ENCODE data around the gene ELP6.
A peak's percentile ranks its signal among the peaks of the same experiment; 100 is the strongest.

Gene ELP6

DNA sequence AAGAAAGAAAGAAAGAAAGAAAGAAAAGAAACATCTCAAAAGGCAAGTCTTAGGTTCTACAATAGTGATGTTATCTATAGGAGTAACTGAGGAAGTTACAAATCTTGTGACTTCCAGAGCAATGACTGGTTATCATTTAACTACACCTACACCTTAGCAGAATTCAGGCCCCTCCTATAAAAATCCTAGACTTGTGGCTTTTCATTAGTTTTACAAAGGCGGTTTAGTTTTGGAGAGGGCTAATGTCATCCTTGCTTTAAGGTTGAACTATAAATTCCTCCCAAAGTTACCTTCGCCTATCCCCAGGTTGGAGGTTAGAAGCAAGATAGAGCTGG lies 33.7 kb downstream of the ELP6 start:
- TF ChIP-seq, protein P1, sequence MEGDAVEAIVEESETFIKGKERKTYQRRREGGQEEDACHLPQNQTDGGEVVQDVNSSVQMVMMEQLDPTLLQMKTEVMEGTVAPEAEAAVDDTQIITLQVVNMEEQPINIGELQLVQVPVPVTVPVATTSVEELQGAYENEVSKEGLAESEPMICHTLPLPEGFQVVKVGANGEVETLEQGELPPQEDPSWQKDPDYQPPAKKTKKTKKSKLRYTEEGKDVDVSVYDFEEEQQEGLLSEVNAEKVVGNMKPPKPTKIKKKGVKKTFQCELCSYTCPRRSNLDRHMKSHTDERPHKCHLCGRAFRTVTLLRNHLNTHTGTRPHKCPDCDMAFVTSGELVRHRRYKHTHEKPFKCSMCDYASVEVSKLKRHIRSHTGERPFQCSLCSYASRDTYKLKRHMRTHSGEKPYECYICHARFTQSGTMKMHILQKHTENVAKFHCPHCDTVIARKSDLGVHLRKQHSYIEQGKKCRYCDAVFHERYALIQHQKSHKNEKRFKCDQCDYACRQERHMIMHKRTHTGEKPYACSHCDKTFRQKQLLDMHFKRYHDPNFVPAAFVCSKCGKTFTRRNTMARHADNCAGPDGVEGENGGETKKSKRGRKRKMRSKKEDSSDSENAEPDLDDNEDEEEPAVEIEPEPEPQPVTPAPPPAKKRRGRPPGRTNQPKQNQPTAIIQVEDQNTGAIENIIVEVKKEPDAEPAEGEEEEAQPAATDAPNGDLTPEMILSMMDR (conservative IDR thresholded peaks at IDR 0.05; ENCODE audit: control insufficient read depth, insufficient read depth, low read depth, low read length) = no peak
- no peak for DNase-seq (ENCODE audit: low read depth)

DNA sequence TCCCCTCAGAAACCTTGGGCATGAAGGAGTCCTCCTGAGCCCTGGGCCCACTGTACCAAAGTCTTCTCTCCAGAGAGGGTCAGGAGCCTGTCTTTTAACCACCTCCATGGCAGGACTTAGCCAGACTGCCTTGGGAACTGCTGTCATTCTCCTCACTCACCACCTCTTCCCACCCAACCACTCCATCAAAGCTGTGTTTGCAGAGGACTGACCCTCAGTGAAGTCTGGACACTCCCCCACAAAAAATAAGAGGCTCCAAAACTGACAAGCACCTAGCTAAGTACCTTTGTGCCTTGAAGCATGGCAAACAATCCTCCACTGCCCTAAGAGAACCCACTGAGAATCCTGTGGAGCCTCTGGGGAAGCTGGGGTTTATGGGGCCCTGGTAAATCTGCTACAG lies 35.5 kb downstream of the ELP6 start:
- TF ChIP-seq, protein P1 (conservative IDR thresholded peaks at IDR 0.05; ENCODE audit: control insufficient read depth, insufficient read depth, low read depth, low read length) = no peak

More for the DNA sequence above, 33.7 kb downstream of the ELP6 start:
- no peak overlapping the region for H3K4me3 ChIP-seq (ENCODE audit: control insufficient read depth, low read depth, low read length)

DNA sequence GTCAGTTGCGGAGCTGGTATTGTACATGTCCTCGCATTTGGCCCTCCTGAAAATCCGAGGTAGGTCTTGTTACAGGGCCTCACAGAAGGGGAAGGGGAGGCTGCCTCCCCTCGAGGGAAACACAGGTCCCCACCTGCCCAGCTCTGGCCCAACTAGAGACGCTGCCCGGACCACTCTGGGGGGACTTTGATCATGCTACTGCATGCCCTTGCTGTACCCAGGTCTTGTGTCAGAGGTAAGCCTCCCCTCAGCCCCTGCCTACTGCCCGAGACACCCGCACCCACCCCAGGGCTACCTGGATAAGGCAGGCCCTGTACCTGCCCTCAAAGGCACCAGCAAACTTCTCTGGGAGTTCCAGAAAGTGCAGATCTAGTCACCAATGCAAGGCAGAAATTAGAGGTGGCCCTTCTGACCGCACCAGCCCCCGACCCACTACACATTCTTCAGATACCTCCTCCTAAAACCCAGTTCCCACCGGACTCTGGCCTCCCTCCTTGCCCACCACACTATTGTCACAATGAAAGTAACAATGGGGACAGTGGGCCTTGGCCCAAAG lies 36.8 kb downstream of the ELP6 start:
- H3K4me3 ChIP-seq (ENCODE audit: control insufficient read depth, low read depth, low read length) = peak overlapping the region; percentile 62
- TF ChIP-seq, protein P1 (conservative IDR thresholded peaks at IDR 0.05; ENCODE audit: control insufficient read depth, insufficient read depth, low read depth, low read length) = no peak
- no peak for DNase-seq (ENCODE audit: low read depth)

More for the DNA sequence above, 35.5 kb downstream of the ELP6 start:
- no peak overlapping the region for H3K4me3 ChIP-seq (ENCODE audit: control insufficient read depth, low read depth, low read length)
- DNase-seq (ENCODE audit: low read depth) = no peak

DNA sequence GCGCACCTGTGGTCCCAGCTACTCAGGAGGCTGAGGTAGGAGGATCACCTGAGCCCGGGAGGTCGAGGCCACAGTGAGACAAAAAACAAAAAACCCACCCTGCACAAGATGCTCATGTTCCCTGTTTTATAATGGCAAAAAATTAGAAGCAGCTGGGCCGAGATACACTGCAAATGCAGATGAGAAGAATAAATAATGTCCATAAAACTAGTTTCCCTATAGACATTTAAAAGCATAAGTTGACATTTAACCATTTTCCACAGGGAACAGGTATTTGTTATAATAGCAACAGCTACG lies 37.2 kb downstream of the ELP6 start:
- DNase-seq (ENCODE audit: low read depth) = no peak
- peak overlapping the region; percentile 62 for H3K4me3 ChIP-seq (ENCODE audit: control insufficient read depth, low read depth, low read length)
- TF ChIP-seq, protein P1 (conservative IDR thresholded peaks at IDR 0.05; ENCODE audit: control insufficient read depth, insufficient read depth, low read depth, low read length) = no peak

DNA sequence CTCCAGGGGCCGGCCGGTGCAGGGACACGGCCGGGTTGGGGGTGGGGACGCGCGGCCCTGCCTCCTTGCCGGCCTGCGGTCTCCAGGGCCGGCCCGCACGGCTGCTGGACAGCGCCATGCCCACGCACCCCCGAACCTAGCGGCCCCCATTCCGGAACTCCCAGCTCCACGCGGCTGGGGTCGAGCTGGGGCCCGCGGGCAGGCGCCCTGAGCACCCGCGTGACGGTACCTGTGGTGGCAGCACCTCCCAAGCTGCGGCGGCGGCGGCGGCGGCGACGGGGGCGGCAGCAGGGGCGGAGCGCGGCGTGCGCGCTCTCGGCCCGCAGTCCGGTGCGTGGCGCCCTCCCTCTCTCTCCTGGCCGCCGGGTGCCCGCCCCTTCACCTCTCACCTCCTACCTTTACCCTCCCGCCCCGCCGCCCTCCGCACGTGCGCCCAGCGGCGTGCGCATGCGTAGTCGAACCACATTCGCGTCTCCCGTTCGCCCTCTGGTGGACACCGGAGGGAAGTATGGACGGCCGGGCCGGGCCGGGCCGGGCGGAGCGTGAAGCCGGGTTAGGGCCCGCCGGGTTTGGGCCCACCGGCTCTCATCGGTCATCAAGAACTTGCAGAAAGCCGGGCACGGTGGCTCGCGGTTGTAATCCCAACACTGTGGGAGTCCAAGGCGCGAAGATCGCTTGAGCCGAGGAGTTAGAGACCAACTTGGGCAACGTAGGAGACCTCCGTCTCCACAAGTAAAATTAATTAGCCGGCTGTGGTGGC lies 37.8 kb downstream of the ELP6 start, which contains the start of gene SCAP:
TSS of gene SCAP (minus strand) at position 372 of the 760 bp plus-strand sequence. CDS start 32,948 bp downstream, outside the sequence.
- TF ChIP-seq, protein P1 (conservative IDR thresholded peaks at IDR 0.05; ENCODE audit: control insufficient read depth, insufficient read depth, low read depth, low read length) = no peak
- peak within 1 kb of the TSS; percentile 62 for H3K4me3 ChIP-seq (ENCODE audit: control insufficient read depth, low read depth, low read length)
- DNase-seq (ENCODE audit: low read depth) = peak; percentile 78

DNA sequence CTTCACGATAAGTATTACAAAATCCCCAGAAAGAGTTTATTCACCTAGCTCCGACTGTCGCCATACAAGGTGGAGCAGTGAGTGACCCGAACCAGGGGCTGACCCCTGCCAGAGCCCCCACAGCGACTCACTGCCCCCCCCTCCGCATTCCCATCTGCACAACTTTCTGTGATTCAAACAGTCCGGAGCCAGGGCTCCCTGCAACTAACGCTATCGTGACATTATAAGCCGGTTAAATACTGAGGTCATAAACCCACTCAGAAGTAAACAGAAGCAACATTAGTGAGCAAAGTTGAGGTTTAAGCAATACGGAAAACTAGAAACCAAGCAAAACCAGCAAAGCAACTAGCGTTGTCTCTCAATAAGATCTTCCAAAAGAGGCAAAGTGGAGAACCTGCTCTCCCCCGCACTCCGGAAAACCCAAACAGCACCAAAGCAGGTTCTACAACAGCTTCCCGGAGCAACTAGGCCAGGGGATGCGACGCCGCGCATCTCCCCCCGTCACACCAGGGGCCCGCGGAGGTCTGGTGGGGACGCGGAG lies 38.4 kb downstream of the ELP6 start:
- DNase-seq (ENCODE audit: low read depth) = peak; percentile 38
- H3K4me3 ChIP-seq (ENCODE audit: control insufficient read depth, low read depth, low read length) = peak overlapping the region; percentile 62
- TF ChIP-seq, protein P1 (conservative IDR thresholded peaks at IDR 0.05; ENCODE audit: control insufficient read depth, insufficient read depth, low read depth, low read length) = no peak
